Measurements from ENCODE around the gene LRRC8C. TPM values are rescaled to one million over a fixed set of nuclear protein-coding genes. Genes with fewer than 3 reads are reported as not detected.

Gene LRRC8C
- total and polyA plus RNA-seq, 2 experiments from 2014 or later: 0.89 to 3.9 TPM

- peaks cover 2% of the 10 kb centered on the region for H3K27me3 Mint-ChIP-seq (ENCODE audit: insufficient read depth, low read depth, poor library complexity)
- no peaks in the 10 kb centered on the region for H3K9me2 ChIP-seq (ENCODE audit: insufficient read depth)
- no peaks in the 10 kb centered on the region for H3K27me3 ChIP-seq (ENCODE audit: insufficient read depth)
- no peak for ATAC-seq
- no peak overlapping the region for H3K4me3 ChIP-seq
- no peaks in the 10 kb centered on the region for H4K20me1 ChIP-seq (replicated peaks; ENCODE audit: insufficient read depth)
- no peak overlapping the region for H3K27ac Mint-ChIP-seq
- H3K36me3 Mint-ChIP-seq (ENCODE audit: low read depth): no peaks in the 10 kb centered on the region; the same call in 2 of the 3 replicates
- no peak overlapping the region for H3K27ac ChIP-seq (ENCODE audit: low read depth)
- no peak for DNase-seq (ENCODE audit: low spot score)
- TF ChIP-seq STAT1 (IDR thresholded peaks at IDR 0.05; ENCODE audit: unreplicated experiment): no peak
- TF ChIP-seq CTCF (conservative IDR thresholded peaks at IDR 0.05; ENCODE audit: low read depth in 2 of 2): no peak
- no peak for TF ChIP-seq REST (IDR thresholded peaks at IDR 0.05; ENCODE audit: unreplicated experiment)
- no peak for TF ChIP-seq ZNF114 (CRISPR knock-in tag; IDR thresholded peaks at IDR 0.05)
- TF ChIP-seq NANOG (IDR thresholded peaks at IDR 0.05; ENCODE audit: borderline replicate concordance): no peak
- no peak for TF ChIP-seq ZNF331 (CRISPR knock-in tag; IDR thresholded peaks at IDR 0.05; ENCODE audit: low read depth)
- TF ChIP-seq, protein P1, sequence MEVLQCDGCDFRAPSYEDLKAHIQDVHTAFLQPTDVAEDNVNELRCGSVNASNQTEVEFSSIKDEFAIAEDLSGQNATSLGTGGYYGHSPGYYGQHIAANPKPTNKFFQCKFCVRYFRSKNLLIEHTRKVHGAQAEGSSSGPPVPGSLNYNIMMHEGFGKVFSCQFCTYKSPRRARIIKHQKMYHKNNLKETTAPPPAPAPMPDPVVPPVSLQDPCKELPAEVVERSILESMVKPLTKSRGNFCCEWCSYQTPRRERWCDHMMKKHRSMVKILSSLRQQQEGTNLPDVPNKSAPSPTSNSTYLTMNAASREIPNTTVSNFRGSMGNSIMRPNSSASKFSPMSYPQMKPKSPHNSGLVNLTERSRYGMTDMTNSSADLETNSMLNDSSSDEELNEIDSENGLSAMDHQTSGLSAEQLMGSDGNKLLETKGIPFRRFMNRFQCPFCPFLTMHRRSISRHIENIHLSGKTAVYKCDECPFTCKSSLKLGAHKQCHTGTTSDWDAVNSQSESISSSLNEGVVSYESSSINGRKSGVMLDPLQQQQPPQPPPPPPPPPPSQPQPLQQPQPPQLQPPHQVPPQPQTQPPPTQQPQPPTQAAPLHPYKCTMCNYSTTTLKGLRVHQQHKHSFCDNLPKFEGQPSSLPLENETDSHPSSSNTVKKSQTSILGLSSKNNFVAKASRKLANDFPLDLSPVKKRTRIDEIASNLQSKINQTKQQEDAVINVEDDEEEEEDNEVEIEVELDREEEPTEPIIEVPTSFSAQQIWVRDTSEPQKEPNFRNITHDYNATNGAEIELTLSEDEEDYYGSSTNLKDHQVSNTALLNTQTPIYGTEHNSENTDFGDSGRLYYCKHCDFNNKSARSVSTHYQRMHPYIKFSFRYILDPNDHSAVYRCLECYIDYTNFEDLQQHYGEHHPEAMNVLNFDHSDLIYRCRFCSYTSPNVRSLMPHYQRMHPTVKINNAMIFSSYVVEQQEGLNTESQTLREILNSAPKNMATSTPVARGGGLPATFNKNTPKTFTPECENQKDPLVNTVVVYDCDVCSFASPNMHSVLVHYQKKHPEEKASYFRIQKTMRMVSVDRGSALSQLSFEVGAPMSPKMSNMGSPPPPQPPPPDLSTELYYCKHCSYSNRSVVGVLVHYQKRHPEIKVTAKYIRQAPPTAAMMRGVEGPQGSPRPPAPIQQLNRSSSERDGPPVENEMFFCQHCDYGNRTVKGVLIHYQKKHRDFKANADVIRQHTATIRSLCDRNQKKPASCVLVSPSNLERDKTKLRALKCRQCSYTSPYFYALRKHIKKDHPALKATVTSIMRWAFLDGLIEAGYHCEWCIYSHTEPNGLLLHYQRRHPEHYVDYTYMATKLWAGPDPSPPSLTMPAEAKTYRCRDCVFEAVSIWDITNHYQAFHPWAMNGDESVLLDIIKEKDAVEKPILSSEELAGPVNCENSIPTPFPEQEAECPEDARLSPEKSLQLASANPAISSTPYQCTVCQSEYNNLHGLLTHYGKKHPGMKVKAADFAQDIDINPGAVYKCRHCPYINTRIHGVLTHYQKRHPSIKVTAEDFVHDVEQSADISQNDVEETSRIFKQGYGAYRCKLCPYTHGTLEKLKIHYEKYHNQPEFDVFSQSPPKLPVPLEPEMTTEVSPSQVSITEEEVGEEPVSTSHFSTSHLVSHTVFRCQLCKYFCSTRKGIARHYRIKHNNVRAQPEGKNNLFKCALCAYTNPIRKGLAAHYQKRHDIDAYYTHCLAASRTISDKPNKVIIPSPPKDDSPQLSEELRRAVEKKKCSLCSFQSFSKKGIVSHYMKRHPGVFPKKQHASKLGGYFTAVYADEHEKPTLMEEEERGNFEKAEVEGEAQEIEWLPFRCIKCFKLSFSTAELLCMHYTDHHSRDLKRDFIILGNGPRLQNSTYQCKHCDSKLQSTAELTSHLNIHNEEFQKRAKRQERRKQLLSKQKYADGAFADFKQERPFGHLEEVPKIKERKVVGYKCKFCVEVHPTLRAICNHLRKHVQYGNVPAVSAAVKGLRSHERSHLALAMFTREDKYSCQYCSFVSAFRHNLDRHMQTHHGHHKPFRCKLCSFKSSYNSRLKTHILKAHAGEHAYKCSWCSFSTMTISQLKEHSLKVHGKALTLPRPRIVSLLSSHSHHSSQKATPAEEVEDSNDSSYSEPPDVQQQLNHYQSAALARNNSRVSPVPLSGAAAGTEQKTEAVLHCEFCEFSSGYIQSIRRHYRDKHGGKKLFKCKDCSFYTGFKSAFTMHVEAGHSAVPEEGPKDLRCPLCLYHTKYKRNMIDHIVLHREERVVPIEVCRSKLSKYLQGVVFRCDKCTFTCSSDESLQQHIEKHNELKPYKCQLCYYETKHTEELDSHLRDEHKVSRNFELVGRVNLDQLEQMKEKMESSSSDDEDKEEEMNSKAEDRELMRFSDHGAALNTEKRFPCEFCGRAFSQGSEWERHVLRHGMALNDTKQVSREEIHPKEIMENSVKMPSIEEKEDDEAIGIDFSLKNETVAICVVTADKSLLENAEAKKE (CRISPR knock-in tag; IDR thresholded peaks at IDR 0.05): no peak
- TF ChIP-seq CREB1 (CRISPR knock-in tag; IDR thresholded peaks at IDR 0.05; ENCODE audit: low read depth): no peak
- no peaks in the 10 kb centered on the region; the same call in 2 of the 3 replicates for H3K9me3 Mint-ChIP-seq
- no peak overlapping the region for H3K4me2 ChIP-seq
- no peak overlapping the region for H3K4me3 Mint-ChIP-seq
- peaks cover 5% of the 10 kb centered on the region; the same call in 1 of the 3 replicates for H3K4me1 Mint-ChIP-seq
- H3K79me2 ChIP-seq (replicated peaks; ENCODE audit: insufficient read depth): no peaks in the 10 kb centered on the region
- H3K36me3 ChIP-seq (ENCODE audit: insufficient read depth): no peaks in the 10 kb centered on the region
- H2AFZ ChIP-seq: no peak overlapping the region
- no peaks in the 10 kb centered on the region for H3F3A ChIP-seq (replicated peaks; ENCODE audit: low read depth)
- no peaks in the 10 kb centered on the region for H3K4me1 ChIP-seq (ENCODE audit: insufficient read depth)
Measured at GRCh38 chr1:89606227-89606980, 26.5 kb upstream of the LRRC8C start.

Measured in GM23338 (cell line).